Uterus (tissue), 2 donors: ENCODE results near the gene NCSTN.

ENCODE experiments used
- CTCF ChIP-seq, 4 experiments: fragments of 200-600 bp in 2 of 4; fragments of 450-650 bp in 2 of 4; sonication (generic) in 2 of 4; IDR thresholded peaks; one replicate each; pipeline ENCODE4 v1.5.1; 2016 to 2019; ENCODE audit warnings: antibody characterized with exemption in 4 of 4, mild to moderate bottlenecking in 2 of 4, moderate library complexity in 1 of 4
- POLR2A ChIP-seq, 2 donors: fragments of 450-650 bp; IDR thresholded peaks; one replicate each; pipeline ENCODE4 v1.6.1; 2016; ENCODE audit warnings: antibody characterized with exemption in 2 of 2, mild to moderate bottlenecking in 1 of 2, moderate library complexity in 1 of 2

GRCh38 chr1:160370561-160371345 lies 27.6 kb downstream of the NCSTN start:
- TF ChIP-seq CTCF (IDR thresholded peaks at IDR 0.05) (no peak), POLR2A (IDR thresholded peaks at IDR 0.05) (no peak)
